ENCODE results near the gene RASAL2. TPM values are rescaled to one million over a fixed set of nuclear protein-coding genes. Genes with fewer than 3 reads are reported as not detected.

Gene RASAL2
- total and polyA plus RNA-seq, 2 of the 13 experiments (the other 11 are each of a cell fraction or from before 2014, with no cell fraction given) = 5.4 to 5.9 TPM

DNA sequence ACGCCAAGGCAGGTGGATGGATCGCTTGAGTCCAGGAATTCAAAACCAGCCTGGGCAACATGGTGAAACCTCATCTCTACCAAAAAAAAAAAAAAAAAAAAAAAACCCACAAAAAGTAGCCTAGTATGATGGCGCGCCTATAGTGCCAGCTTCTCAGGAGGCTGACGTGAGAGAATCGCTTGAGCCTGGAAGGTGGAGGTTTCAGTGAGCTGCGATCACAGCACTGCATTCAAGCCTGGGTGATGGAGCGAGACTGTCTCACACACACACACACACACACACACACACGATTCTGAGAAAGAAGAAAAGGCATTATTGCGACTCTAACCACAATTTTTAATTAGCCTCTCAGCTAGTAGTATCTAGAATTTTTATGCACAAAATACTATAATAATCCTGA, 86.5 kb downstream of the RASAL2 start:
- H4K20me1 ChIP-seq (ENCODE audit: insufficient read depth, low read length) = no peaks in the 10 kb centered on the region
- no peaks in the 10 kb centered on the region for H3K4me1 ChIP-seq (ENCODE audit: insufficient read depth, low read length)
- intact Hi-C loops (cut with micrococcal nuclease; ENCODE audit: unreplicated experiment) (no loop called here), in situ Hi-C loops (cut with HindIII; ENCODE audit: extremely low pct_ligation_motif_present, low pct_unique_long_range_greater_than_20kb) (loop anchor here (10.0 kb wide), 1 partner anchor 126 kb away; no protein-coding TSS in a partner anchor)
- no peak overlapping the region for H3K9ac ChIP-seq (ENCODE audit: insufficient read depth, low read depth, low read length)
- H3K36me3 ChIP-seq (replicated peaks in 1 of 2; ENCODE audit: control insufficient read depth in 1 of 2, insufficient read depth in 2 of 2, low read length in 2 of 2) = no peaks in the 10 kb centered on the region
- H2AFZ ChIP-seq (ENCODE audit: low read length) = no peak overlapping the region
- ChIA-PET POLR2A (interaction anchor here (1.1 kb wide), 1 partner anchor 159 kb away, joined by 3 read pairs; no protein-coding TSS in a partner anchor), CTCF (ENCODE audit: low intra/inter-chr PET ratio, low total read pairs) (no interaction called here)
- no peaks in the 10 kb centered on the region for H3K79me2 ChIP-seq (ENCODE audit: insufficient read depth, low read length)
- H3K4me2 ChIP-seq (ENCODE audit: low read depth, low read length) = no peak overlapping the region
- WGBS (ENCODE audit: low lambda C conversion rate) = 97% methylated on average over 10 of the region's 10 CpGs
- TF ChIP-seq IKZF5 (CRISPR knock-in tag; IDR thresholded peaks at IDR 0.05) (no peak), ZNF710 (CRISPR knock-in tag; IDR thresholded peaks at IDR 0.05; ENCODE audit: borderline replicate concordance) (no peak), ZNF605 (CRISPR knock-in tag; IDR thresholded peaks at IDR 0.05) (no peak), HNRNPL (IDR thresholded peaks at IDR 0.05; ENCODE audit: low read depth, low read length) (no peak), FUBP1 (CRISPR knock-in tag; IDR thresholded peaks at IDR 0.05; ENCODE audit: borderline replicate concordance) (no peak), NR2C2 (CRISPR knock-in tag; IDR thresholded peaks at IDR 0.05; ENCODE audit: borderline replicate concordance) (no peak), ZNF7 (CRISPR knock-in tag; IDR thresholded peaks at IDR 0.05) (no peak), YY1 (IDR thresholded peaks at IDR 0.05; ENCODE audit: insufficient read depth, insufficient replicate concordance, low read depth, low read length) (no peak)
- H3K27me3 ChIP-seq (ENCODE audit: control insufficient read depth in 1 of 2, insufficient read depth in 2 of 2, low read length in 2 of 2) = no peaks in the 10 kb centered on the region
- no peak overlapping the region for H3K4me3 ChIP-seq (replicated peaks in 1 of 3; ENCODE audit: insufficient read depth in 1 of 3, low read depth in 2 of 3, low read length in 3 of 3)
- FAIRE-seq = no peak
- no peak for ATAC-seq
- no TSS peak for BruUV-seq (replicated peaks)
- DNase-seq (ENCODE audit: low spot score) = no peak
- H3K27ac ChIP-seq (ENCODE audit: extremely low read length, insufficient read depth, low read length) = no peak overlapping the region
- no peaks in the 10 kb centered on the region for H3K9me3 ChIP-seq (ENCODE audit: low read length)

All from HepG2 (cell line).